ENCODE results near the gene GAS6.

Gene GAS6

GRCh38 chr13:113887700-113888201 lies 23.9 kb upstream of the GAS6 start:
- DNase-seq (ENCODE audit: low read depth in 2 of 2), result no peak

- DNase-seq (ENCODE audit: low read depth in 2 of 2), result no peak
Measured at GRCh38 chr13:113886561-113887112, 22.8 kb upstream of the GAS6 start.

GRCh38 chr13:113884821-113885220 lies 20.9 kb upstream of the GAS6 start:
- DNase-seq (ENCODE audit: low read depth in 2 of 2), result no peak

- no peak for DNase-seq (ENCODE audit: low read depth in 2 of 2)
Measured at GRCh38 chr13:113883921-113884804, 20.3 kb upstream of the GAS6 start.

GRCh38 chr13:113883314-113883811 lies 19.5 kb upstream of the GAS6 start:
- no peak for DNase-seq (ENCODE audit: low read depth in 2 of 2)

DNA sequence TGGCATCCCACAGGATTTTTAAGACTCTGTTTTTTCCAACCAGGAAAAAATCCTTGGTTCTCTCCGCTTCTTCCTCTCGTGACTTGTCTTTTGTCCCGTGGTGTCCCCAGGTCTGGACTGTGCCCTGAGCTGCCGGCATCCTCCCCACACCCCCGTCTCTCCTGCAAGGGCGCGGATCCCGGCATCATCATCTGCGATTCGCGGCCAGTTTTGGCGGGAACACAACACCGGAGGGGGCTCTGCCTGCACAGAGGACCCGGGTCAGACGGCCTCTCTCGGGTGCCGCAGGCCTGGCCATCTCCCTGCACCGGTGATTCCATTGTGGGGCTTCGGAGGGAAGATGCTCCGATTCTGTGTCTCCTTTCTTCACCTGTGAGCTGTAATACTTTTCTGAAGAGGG lies 18.8 kb upstream of the GAS6 start:
- DNase-seq (ENCODE audit: low read depth in 2 of 2), result no peak

DNA sequence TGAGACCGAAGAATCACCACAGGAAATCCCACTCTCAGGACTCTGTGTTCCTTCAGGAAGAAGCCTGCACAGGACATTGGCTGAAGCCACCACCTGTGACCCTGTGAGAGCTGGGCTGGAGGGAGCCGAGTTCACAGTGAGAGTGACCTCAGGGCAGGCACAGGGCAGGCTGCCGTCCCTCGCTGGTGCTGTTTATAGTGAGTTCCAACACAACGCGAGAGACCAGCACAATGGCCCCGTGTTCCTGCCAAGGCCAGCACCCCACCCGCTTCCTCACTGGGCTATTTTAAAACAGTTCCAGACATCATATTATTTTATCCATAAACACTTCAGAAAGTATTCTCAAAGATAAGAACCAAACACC lies 18.4 kb upstream of the GAS6 start:
- DNase-seq (ENCODE audit: low read depth in 2 of 2), result no peak

DNA sequence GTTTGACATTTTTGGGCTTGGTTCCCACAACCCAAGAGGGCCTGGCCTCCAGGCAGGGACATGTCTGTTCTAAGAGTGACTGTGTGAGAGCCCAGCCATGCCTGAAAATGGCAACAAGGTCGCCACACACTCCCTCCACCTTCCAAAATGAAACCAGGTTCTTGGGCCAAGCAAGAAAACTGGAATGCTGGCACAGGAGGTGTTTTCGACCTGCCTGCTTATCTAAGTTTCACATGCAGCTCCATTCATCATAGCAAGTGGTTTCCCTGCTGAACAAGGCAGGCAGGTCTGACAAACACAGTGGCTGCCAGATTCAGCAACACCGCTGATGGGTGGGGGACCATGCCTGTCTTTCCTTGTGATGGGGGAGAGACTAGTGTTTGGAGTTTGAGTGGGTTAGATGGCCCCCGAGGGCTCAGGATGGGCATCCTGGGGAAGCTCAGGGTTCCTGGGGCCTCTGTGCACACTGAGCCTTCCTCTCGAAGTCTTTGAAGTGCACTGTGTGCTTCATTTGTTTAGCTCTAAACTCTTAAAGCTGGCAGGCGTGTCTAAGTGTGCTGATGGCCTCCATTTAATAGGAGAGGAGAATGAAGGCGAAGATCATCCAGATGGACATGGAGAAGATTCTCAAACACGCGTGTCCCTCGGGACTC lies 17.9 kb upstream of the GAS6 start:
- no peak for DNase-seq (ENCODE audit: low read depth in 2 of 2)

- DNase-seq (ENCODE audit: low read depth in 2 of 2), result no peak
Measured at GRCh38 chr13:113880651-113881611, 17.1 kb upstream of the GAS6 start.

DNA sequence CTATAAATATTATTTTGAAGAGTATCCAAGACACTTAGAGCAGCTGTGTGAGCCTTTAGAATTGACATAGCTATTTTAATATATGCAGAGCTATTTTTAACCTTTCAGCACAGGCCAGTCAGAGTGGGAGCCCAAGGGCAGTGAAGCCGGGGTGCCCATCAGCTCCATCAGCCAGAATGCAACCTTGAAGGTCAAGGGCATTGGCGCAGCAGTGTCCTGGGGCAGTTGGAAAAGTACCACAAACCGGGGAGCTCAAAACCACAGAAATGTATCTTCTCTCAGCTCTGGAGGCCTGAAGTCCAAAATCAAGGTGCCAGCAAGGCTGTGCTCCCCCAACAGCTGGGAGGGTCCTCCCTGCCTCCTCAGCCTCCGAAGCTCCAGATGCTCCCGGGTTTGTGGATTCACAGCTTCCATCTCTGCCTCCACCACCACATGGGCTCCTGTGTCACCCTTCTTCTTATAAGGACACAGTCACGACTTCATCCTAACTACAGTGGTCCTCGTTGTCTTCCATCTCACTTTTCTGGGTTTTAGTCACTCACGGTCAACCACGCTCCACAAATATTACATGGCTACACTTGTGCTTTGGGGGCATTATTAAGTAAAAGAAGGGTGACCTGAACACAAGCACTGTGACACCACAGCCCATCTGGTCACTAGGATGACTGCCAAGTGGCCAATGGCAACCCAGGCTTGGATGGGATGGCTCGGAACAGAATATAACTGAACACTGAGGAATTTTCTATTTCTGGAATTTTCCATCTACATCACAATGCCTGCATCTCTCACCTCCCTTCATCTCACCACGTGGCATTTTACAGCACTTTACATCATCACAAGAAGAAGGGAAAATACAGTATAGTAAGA lies 15.9 kb upstream of the GAS6 start:
- DNase-seq (ENCODE audit: low read depth in 2 of 2), result no peak

DNA sequence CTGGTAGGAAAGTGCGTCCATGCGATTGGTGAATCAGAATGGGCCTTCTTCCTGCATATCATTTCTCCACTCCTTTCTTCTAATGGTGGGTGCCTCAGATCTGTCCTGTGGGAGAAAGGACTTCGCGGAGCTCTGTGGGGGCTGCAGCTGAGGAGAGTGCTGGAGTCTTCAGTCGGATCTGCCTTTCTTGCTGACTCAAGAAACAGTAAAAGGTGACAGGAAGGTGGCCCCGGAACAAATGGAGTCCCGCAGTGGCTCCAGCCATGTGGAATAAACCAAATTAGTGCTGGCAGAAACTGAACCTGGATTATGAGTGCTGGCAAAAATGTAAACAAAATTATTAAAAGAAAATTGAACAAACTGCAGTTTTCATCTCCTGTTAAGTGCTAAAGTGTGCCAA lies 15.1 kb upstream of the GAS6 start:
- DNase-seq (ENCODE audit: low read depth in 2 of 2), result no peak

DNA sequence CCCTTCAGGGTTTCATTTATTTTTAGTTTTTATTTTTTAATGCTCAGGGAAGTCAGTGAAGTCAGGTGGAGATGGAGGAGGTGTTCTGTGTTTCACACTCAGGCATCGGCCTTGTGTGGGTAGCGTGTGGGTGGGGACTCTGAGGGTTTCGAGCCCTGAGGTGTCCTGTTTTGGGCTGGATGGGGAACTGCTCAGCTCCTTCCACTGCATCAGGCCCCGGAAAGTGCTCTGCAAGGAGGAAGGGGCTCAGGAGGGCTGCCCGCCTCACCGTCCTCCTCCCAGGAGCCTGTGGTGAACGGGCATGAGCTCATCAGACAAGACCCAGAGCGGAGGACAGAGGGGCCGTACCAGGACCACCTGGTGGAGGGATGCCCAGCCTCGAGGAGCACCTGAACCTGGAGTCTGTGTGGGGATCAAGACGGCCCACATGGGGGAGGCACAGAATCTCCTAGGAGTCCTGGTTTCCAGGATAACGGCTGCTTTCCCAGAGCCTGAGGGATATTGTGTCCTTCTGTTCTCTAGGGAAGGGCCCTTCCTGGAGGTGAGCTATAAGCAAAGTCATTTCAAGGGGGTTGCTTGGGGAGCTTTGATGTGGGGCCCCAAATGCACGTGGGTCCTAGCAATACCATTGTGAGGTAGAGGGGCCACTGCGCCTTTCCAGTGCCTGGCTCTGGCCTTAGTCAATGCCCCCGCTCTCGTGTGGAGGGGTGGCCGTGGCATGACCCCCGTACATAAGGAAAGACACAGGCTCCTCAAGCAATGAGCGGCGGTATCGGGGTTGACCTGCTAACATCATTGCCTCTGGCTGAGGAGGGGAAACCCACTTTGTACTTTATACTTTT lies 13.5 kb upstream of the GAS6 start:
- no peak for DNase-seq (ENCODE audit: low read depth in 2 of 2)

DNA sequence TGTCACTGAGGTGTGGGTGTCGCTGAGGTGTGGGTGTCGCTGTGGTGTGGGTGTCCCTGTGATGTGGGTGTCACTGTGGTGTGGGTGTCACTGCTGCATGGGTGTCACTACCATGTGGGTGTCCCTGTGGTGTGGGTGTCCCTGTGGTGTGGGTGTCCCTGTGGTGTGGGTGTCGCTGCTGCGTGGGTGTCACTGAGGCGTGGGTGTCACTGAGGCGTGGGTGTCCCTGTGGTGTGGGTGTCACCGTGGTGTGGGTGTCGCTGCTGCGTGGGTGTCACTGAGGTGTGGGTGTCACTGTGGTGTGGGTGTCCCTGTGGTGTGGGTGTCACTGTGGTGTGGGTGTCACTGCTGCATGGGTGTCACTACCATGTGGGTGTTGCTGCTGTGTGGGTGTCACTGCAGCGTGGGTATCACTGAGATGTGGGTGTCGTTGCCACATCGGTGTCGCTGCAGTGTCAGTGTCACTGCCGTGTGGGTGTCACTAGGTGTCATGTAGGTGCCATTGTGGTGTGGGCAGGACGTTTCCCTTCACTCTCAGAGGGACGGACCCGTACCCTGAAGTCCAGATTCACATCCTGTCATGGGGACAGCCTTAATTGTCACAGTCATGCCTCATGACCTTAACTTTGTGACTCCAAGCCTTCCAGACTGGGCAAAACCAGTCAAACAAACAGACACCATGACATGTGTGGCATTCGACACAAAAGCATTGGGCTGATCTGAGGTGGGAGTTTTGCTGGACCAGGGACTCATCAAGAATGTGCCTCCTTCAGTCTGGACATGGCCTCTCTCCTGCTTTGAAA lies 12.7 kb upstream of the GAS6 start:
- DNase-seq (ENCODE audit: low read depth in 2 of 2), result no peak

DNA sequence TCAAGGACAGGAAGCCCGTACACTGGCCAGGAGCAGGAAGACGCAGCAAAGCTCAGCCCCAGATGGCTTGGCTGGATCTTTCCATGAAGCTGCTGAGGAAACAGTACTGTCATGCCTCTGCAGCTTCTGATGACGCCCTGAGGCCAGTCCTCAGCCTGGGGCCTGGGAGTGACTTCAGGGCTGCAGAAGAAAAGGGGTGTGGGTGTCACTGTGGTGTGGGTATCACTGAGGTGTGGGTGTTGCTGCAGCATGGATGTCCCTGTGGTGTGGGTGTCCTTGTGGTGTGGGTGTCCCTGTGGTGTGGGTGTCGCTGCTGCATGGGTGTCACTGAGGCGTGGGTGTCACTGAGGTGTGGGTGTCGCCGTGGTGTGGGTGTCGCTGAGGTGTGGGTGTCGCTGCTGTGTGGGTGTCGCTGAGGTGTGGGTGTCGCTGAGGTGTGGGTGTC lies 12.0 kb upstream of the GAS6 start:
- DNase-seq (ENCODE audit: low read depth in 2 of 2), result no peak

GRCh38 chr13:113875429-113875815 lies 11.5 kb upstream of the GAS6 start:
- no peak for DNase-seq (ENCODE audit: low read depth in 2 of 2)

DNA sequence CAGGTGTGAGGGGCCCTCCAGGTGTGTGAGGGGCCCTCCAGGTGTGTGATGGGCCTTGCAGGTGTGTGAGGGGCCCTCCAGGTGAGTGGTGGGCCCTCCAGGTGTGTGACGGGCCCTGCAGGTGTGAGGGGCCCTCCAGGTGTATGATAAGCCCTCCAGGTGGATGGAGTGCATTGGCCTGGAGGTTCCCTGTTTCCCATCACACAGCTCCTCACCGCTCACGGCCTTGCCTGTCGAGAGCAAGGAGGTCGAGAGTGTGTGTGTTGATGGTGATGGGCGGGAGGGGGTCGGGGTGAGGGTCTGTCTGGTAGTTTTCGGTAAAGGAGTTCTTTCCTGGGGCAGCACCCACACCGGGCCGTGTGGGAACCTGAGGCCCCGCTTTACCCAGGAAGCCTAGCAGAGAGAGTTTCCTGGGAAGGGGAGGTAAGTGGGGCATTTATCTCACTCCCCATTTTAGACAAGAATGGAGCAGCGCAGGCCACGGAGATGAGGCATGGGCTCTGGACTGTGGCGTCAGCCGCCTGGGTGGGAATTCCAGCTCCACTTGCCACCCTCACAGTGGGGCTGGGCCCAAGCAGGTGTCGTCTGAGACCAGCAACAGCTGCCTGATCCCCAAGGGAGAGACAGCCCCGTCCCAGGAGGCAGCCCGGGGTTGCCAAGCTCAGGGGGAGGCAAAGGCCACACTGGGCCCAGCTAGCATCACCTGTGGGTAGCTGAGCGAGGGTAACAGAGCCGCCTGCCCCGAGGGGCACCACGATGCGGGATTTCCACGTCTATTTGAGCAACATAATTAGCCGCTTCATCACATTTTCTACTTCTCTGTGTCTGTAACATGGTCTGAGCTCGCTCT lies 10.9 kb upstream of the GAS6 start:
- no peak for DNase-seq (ENCODE audit: low read depth in 2 of 2)

- no peak for DNase-seq (ENCODE audit: low read depth in 2 of 2)
Measured at GRCh38 chr13:113874177-113874576, 10.3 kb upstream of the GAS6 start.

- no peak for DNase-seq (ENCODE audit: low read depth in 2 of 2)
Measured at GRCh38 chr13:113869263-113869662, 5.4 kb upstream of the GAS6 start.
